AG20443 (cell line): ENCODE data around the gene IDUA.
A peak's percentile ranks its signal among the peaks of the same experiment; 100 is the strongest.

Source experiments
- DNase-seq: peaks from one replicate; pipeline ENCODE4 v3.0.0; 2012; ENCODE audit warnings: low spot score, mixed read lengths

Gene IDUA

DNA sequence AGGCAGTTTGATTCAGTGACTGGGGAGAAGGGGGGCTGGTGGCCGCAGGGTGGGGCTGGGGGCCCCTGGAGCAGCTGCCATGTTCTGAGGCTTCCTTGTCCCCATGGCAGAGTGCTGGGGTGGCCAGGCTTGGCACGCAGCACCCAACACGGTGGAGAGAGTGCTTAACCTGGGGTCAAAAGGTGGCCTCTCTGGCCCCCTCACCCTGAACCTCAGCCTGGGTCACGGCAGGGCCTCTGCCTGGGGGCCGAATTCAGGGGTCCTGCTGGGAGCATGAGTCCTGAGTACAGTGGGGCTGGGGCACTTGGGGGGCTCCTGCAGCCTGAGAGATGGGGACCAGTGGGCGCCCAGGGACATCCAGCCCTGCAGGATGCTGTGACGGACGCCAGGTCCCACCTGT lies 44.5 kb downstream of the IDUA start:
- DNase-seq: no peak

DNA sequence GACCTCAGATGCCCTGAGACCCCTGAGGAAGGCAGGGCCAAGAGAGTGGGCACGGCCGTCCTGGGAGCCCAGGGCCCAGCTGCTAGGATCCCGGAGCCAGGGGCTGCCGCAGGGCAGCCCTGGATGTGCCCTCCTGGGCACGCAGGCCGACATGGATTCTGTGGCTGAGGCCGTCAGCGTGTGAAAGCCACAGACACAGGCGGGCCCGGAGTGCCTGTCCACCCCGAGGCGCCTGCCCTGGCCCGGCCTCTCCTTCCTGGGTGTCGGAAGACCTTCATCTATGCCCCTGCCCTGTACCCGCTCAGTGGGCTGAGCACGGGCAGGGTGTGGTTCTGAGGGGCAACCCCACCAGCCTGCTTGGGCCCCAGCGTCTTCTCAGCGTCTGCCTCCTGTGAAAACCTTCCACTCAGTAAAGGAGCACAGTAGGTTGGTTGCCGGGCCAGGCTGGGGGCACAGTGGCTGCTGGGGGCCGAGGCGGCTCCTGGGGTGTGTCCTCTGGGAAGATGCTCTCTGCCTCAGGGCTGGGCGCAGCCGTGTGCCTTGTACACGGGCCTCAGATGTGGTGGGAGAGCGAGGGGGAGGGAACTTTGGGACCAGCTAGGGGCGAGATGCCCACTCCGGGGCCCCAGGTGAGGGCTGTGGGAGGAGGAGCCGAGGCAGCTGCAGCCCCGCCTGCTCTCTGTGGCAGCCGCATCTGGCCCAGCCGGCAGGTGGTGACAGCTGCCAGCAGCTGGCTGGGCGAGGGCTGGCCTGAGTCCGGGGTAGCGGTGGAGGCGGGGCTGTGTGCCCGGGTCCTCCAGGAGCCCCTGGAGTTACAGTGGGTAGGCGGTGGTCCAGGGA lies 45.3 kb downstream of the IDUA start:
- DNase-seq: no peak

DNA sequence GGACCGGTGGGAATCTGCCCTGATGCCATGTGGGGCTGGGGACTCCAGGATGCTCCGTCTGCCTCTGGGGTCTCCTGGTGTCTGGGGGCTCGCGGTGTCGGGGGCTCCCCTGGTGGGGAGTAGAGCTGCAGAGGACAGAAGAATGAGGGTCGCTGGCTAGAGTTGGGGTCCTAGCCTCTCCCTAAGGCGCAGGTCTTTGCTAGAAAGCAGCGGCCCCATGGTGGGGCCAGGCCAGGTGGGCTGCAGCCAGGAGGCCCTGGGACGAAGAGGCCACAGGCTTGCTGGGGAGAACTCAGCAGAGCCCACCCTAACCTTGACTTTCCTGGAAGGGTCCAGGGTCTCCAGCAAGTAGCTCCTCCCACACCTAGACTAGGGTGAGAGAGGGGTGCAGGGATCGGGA lies 46.0 kb downstream of the IDUA start:
- no peak for DNase-seq

DNA sequence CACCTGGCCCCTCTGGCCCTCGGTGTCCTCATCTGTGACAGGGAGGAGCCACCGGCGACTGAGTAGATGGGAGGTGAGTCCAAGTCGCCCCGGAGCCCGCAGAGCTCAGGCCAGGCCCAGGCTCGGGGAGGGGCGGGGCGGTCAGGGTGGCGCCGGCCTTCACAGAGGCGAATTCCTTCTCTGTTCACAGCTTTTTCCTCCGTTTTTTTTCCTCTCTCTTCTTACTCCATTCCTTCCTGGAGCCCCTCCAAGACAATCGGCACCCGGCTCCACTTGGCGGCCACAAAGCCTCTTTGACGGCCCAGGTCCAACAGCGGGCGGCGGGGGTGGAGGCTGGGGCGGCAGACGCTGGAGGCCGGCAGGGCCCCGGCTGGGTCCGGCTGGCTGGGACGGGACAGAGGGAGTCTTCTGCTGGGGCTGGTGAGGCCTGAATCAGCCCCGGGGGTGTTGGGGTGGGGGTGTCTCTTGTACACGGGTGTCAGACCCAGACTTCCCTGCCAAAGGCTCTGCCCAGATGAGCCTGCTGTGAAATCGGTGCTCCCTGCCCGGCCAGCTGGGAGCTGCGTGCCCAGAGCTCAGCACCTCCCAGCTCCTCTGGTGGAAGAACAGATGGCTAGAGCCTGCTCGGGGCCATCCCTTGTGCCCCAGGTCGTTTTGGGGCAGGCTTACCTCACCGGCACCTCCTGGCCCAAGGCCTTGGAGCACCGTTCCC lies 47.2 kb downstream of the IDUA start:
- peak; percentile 87 for DNase-seq

DNA sequence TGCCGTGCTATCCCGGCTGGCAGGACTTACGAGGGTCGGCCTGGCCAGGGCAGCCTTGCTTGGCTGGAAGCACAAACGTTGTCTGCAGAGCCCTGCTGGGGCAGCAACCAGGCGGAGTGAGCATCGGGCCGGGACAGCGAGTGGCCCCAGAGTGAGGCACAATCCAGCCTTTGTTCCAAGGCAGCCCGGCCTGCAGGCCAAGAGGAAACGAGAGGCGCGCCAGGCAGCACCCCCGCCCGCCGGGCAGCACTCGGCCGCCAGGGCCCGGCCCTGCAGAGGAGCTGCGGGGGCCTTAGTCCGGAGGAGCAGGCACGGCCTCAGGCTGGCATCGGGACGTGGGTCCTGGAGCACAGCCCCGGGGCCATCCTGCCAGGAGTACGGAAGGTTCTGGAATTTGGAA lies 48.7 kb downstream of the IDUA start:
- peak; percentile 52 for DNase-seq

DNA sequence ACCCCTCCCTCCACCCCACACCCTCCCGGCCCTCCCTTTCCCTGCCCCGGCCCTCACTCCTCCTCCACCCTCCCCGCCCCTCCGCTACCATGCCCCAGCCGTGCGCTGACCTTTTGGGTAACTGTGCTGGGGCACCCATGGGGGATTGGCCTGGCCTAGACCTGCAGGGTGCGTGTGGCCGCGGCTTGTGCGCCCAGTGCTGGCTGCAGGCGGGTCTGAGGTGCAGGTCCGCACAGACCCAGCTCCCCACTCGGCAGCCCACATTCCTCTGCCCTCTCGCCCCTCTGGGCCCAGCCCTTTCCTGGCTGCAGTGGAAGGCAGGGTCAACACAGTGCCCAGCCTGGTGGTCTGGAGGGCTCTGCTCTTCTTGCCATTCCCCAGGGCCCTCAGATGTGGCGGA lies 49.3 kb downstream of the IDUA start:
- no peak for DNase-seq

DNA sequence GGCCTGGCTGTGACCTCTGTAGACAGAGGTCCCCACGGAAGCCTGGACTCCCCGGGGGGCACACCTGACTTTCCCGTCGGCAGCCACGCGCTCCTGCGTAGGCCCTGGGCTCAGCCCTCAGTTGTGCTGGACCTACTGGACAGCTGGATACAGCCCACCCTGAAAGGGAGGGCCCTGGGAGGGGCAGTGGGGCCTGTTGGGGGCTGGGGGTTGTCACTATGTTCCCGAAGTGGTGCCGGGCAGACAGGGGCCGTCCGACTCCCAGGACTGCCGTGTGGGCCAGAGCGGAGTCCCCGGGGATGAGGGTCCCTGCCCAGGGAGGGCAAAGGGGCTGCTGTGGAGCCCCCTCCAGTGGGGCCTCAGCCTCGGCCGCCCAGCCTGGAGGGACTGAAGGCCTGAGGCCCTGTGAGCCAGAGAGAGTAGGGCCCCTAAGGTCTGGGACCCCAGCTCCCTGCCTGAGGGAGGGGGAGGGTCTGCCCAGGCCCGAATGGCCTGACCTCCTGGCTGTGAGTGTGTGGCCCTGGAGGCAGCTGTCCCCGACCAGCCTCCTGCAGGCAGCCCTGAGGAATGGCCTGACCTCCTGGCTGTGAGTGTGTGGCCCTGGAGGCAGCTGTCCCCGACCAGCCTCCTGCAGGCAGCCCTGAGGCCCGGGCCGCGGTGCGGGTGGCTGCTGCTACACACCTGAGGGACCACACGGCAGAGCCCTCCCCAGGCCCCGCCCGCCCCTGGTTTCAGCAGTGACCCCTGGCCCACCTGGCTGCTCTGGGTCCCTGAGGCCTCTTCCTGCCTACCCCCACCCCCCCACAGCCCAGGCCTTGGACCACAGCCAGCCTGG lies 50.3 kb downstream of the IDUA start:
- DNase-seq: no peak

DNA sequence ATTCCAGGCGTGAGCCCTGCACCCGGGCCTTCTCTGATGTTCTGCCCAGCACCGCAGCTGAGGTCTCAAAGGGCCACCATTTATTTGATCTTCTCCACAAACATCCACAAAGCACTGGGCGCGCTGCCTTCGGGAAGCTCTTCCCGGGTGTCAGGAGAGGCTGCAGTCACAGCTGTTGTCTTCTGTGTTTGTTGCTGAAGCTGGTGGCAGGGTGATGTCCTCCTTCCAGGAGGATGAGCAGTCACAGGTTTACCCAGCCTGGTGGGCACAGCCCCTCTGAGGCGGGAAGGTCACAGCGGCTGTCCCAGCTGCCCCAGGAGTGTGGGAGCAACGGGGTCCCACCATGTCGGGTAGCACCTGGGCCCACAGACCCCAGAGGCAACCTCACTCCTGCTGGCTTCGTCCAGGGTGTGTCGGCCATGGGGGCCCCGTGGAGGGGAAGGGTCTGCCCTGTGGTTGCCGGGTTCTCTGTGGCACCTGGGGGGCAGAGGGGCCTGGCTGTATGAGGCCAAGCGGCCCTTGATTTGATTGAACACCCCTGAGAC lies 52.2 kb downstream of the IDUA start:
- DNase-seq: no peak

DNA sequence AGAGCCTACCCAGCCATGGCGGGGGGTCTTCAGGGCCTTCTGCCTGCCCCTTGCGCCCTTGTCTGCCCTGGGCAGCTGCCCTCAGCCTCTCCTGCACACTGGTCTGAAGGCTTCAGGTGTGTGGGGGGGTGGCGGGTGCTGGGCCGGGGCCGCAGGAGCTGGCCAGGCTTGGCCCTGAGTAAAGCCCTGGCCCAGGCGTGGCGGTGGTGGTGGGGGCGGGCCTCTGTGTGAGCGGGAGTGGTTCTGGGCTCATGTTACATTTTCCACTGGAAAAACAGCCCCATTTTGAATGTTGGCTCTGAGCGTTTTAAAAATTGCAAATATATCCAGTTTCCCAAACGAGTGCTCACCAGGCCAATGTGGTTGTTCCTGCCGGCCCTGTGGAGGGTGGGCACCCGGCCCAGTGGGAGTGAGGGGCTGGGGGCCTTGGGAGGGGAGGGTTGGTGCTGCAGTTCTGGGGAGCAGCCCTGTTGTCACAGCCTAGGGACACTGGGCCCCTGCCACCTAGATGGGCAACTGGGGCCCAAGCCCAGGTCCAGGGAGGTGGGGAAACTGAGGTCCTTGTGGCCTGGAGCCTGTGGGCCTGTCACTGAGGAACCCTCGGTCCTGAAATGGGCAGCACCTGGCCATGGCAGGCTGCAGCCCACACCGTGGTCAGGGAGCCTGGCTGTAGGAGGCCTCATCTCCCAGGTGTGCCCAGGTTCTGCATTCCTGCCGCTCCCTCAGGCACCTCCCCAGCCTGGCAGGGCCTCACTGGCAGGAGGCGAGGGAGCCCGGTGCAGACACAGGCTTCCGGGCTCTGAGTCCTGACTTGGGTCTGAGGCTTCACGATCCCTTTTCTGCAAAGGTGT lies 52.9 kb downstream of the IDUA start:
- peak; percentile 78 for DNase-seq

DNA sequence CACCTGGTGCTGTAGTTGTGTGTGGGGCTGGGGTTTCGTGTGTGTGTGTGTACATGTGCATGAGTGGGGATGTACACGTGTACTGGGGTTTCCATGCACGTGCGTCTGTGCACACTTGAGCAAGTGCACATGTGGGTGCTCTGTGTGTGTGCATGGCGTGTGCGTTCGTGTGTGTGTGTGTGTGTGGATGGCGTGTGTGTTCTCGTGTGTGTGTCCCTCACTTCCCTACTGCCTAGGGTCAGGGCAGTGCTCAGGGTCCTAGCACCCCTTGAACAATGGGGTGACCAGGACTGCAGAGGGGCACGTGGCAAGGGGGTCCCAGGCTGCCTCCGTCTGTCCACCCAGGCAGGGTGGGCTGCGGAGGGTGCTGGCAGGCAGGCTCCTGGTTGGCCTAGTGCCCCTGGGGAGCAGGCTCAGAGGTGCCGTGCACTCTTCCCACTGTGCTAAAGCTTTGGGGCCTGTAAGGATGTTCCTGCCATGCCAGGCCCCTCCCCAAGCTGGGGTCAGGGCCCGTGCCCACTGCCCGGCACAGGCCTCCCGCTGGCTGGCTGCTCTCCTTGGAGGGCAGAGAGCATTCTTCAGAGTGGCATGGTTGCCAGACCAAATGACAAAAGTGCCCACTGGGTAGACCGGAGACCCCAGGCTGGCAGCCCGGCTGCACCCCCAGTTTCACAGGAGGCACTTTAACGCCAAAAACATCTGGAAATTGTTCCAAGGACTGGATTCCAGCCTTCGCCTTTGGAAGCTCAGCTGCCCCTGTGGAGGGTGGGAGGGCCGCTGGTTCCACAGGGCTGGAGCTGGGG lies 53.7 kb downstream of the IDUA start:
- no peak for DNase-seq

DNA sequence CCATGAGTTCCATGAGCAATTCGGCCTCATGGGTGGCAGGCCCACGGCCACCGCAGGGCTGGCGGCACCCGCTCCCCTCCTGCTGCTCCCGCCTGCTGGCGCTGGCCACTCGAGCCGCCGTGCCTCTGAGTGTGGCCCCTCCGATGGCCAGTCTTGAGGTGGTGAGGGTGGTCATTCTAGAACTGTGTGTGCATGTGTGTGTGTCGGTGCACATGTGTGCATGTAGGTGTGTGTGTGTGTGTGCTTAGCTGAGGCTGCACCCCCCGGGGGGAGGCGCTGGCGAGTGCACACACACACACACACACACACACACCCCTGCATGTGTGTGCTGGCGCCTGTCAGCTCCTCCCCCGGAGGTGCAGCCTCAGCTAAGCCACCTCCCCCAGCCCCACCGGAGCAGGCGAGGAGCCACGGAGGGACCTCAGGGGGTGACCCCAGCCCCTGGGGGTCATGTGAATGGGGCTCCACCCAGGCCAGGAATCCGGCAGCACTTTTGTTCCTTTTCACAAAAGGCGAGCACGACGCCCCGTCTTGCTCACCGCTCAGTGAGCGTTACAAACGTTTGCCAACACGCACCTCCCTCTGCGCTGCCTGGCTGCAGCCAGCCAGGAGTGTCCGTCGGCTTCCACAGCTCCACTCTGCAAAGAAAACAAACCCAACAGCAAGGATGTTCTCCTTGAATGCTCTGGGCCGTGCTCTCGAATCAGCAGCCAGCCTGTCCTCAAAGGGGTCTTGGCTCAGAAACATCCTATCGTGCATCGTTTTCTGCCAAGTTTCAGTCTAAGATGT lies 54.5 kb downstream of the IDUA start:
- DNase-seq: peak; percentile 50

DNA sequence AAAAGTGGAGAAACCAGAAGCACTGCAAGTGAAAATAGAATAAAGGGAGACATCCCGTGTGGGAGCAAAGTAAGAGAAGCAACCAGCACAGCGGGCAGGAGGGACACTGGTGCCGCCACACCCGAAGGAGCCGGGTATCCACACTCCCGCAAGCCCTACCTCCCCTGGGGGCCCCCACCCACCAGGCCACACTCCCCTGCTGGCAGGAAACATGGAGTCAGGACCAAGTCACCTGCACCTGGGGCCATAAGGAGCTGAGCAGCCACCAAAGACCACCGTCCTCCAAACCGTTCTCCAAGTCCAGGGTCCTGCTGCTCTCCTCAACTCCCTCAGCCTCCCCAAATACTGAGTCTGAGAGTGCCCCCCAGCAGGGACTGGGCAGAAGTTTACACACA lies 55.1 kb downstream of the IDUA start:
- DNase-seq: no peak

DNA sequence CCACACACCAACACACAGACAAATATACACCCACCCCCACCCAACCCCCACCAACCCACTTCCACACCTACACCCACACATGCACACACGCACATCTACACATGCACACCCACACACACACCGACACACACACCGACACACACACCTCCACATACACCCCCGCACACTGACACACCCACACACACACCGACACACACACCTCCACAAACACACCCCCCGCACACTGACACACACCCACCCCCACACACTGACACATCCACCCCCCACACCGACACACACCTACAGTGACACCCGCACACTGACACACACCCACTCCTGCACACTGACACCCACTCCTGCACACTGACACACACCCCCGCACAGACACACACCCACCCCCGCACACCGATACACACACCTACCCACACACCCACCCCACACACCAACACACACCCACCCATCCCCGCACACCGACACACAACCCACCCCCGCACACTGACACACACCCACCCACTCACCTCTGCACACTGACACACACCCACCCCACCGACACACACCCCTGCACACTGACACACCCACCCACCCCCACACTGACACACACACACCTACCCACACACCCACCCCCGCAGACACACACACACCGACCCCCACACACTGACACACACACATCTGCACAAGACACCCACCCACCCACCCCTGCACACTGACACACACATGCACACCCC lies 55.7 kb downstream of the IDUA start:
- DNase-seq: no peak

DNA sequence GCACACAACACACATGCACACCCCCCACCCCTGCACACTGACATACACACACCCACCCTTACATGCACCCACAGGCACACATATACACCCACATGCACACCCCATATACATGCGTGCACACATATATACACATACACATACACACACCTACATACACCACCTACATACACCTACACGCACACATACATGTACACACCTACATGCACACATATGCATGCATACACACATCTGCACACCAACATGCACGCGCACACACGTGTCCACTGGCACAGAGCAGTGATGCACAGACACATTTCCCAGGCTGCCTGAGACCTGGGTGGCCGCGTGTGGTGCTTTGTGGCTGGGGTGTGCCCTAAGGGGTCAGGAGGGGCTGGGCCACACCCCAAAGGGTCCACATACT lies 56.3 kb downstream of the IDUA start:
- DNase-seq: no peak

DNA sequence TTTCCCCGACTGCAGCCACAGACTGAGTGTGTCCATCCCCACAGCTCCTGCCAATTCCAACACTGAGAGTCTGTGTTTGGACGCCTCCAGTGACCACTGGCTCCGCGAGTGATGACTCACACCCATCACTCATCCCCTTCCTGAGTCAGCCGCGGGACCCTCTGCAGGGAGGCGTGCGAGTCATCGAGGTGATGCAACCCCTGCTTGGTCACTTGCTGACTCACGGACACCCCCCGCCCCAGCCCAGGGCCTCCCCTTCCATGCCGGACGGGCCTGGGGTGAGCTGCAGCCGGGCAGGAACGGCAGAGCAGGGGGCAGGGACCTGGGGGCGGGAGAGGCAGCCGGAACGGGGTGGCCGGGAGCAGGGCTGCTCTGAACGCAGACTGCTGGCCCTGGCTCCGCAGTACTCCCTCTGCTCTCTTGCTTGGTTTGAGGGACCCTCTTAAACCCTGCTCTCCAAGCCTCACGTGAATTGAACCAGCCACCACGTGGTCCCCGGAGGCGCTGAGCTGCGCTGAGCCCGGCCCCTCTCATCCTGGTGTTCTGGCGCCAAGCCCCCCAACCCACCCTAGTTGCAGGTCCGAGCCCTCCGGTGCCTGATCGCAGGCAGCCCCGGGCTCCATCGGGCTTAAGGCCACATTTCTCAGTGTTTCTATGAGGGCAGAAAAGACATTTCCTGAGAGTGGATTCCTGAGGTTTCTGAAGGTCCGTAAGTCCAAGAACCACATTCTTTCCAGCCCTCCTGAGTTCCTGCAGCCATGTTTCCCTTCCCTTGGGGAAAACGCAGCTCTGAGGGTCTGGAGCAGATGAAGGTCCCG lies 57.0 kb downstream of the IDUA start:
- DNase-seq: peak; percentile 93

DNA sequence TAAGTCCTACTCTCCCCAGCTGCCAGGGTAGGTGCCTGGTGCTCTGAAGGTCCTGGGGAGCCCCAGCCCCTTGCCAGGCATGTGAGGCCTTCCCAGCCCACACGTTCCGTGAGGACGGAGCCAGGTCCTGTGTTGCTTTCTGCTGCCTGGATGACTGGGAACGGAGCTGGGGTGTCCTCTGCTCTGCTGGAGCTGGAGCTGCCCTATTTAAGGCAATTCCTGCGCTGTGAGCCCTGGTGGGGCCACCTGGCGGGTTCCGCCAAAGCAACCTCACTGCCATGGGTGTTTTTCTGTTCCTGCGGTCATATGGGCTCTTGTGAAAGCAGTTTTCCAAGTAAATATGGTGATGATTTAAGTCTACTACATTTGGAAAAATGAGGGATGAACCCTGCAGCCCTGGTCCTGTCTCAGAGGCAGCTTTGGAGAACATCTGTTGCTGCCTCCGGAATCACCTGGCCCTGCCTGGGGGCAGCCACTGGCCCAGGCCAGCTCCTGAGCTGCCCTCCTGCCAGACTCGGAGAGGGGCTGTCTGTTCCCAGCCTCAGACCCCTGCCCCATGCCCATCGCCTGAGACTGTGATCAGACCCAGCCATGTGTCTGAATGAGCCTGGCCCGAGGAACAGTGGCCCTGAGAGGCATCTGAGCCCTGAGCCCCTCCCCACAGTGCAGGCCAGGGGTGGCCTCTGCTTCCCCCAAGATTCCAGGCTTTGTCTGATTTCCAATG lies 57.8 kb downstream of the IDUA start:
- DNase-seq: no peak

DNA sequence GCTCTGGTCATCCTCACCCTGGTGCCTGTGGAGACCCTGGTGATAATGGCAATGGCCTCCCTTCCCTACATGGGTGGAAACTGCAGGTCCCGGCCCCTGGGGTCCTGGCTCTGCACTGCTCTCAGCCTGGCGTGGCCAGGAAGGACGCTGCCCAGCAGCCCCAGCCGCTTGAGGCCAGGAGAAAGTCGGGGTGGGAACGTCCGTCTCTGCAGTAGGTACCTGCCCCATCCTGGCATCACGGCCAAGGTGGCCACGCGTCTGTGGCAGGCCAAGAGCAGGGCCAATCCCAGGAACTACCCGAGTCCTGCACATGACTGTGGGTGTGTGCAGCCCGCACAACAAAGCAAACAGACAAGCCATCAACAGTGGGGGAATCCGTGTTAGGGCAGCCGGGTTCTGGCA lies 58.4 kb downstream of the IDUA start:
- no peak for DNase-seq
